ENCODE results near the gene PTPRN2. TPM values are rescaled to one million over a fixed set of nuclear protein-coding genes. Genes with fewer than 3 reads are reported as not detected.

Gene PTPRN2
- total and polyA plus RNA-seq, 2 donors (not counting 1 experiment from before 2014, with no cell fraction given) = 0.54 to 1.2 TPM

DNA sequence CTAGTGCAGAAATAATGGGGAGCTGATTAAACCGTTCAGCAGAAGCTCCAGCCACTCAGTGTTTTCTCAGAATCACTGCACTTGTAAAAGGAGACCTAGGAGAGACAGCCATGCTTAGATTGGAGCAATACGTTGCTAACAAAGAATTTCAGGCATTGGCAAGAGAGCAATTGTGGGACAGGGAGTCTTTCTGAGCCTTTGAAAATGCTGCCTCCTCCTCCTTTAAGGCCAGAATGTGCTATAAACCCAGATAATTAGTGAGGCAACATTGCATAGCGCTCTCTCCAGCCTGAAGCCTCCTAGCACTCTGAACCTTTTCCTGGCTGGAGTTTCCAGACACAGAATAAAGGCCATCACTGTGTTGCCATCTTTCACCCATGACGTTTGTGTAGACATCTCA, 18.5 kb upstream of the PTPRN2 start:
- no peak overlapping the region for H2AFZ ChIP-seq (ENCODE audit: low read length)
- H3K36me3 ChIP-seq (ENCODE audit: control insufficient read depth, insufficient read depth, low read length) = no peaks in the 10 kb centered on the region
- no peaks in the 10 kb centered on the region for H4K20me1 ChIP-seq (ENCODE audit: control insufficient read depth, extremely low read depth, insufficient read depth, low read length)
- peak in 1 of 2 donors; percentile 48 for DNase-seq (ENCODE audit: low read depth in 2 of 2)
- no peak overlapping the region for H3K9ac ChIP-seq (ENCODE audit: insufficient read depth, low read length)
- no peak for TF ChIP-seq EZH2 (IDR thresholded peaks at IDR 0.05; ENCODE audit: low read length, missing control alignments)
- TF ChIP-seq CTCF (conservative IDR thresholded peaks at IDR 0.05 in 1 of 2, IDR thresholded peaks at IDR 0.05 in 1 of 2; ENCODE audit: low read depth in 1 of 2, low read length in 2 of 2) = no peak
- no peaks in the 10 kb centered on the region for H3K9me3 ChIP-seq (ENCODE audit: control insufficient read depth, insufficient read depth, low read depth, low read length)
- no peak overlapping the region for H3K27ac ChIP-seq (ENCODE audit: insufficient read depth, low read length)
- no peak overlapping the region for H3K4me3 ChIP-seq (replicated peaks in 1 of 4; ENCODE audit: control extremely low read depth in 1 of 4, insufficient read depth in 1 of 4, low read depth in 3 of 4, low read length in 4 of 4)
- no peak overlapping the region for H3K4me2 ChIP-seq (ENCODE audit: extremely low read depth, insufficient read depth, low read length)
- no peaks in the 10 kb centered on the region for H3K4me1 ChIP-seq (ENCODE audit: control insufficient read depth, extremely low read depth, insufficient read depth, low read length)
- H3K79me2 ChIP-seq (ENCODE audit: control insufficient read depth, insufficient read depth, low read length) = no peaks in the 10 kb centered on the region
- no peaks in the 10 kb centered on the region for H3K27me3 ChIP-seq (ENCODE audit: control insufficient read depth, insufficient read depth, low read length)

DNA sequence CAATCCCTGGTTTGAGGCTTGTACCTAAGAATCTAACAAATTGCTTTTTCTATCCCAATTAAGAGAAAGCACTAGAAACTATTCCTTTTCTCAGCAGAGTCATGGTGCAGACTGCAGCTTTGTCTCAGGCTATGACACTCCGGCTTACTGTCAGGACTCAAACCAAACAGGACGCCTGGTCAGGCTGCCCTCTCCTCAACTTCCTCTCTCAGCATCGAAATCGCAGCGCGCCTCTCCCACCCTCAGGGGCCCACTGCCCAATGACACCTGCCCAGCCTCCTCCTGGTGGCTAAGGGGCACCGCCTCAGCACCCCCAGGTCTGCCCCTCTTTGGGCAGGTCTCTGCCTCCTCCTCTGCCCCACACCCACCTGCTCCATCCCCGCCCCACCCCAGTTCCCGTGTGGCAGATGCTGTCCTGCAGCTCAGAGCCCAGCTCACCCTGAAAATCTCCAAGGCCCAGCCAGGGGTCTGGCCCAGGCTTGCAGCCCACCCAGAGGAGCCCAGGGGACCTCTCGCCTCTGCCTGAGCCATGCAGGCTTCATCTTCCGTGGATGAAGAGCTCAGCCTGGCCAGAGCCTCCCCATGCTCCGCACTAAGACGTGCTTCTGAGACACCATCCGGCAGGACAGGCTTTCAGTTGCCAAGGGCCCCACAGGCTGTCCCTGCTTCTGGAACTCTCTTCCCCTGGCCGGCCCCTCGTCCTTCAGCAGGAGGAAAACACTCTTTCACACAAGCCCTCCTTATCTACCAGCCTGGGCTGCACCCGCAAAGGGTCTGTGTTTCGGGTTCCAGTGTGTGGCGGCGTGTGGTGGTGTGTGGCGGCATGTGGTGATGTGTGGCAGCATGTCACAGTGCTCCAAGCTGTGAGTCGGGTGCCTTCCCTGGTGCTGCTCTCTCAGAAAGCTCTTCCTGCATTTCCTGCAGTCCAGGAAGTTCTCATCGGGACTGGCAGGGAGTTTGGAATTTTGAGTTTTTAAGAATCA, 16.4 kb upstream of the PTPRN2 start:
- no peak overlapping the region for H2AFZ ChIP-seq (ENCODE audit: low read length)
- DNase-seq (ENCODE audit: low read depth in 2 of 2) = no peak
- H3K4me1 ChIP-seq (ENCODE audit: control insufficient read depth, extremely low read depth, insufficient read depth, low read length) = no peaks in the 10 kb centered on the region
- no peaks in the 10 kb centered on the region for H3K79me2 ChIP-seq (ENCODE audit: control insufficient read depth, insufficient read depth, low read length)
- no peak overlapping the region for H3K4me3 ChIP-seq (replicated peaks in 1 of 4; ENCODE audit: control extremely low read depth in 1 of 4, insufficient read depth in 1 of 4, low read depth in 3 of 4, low read length in 4 of 4)
- no peaks in the 10 kb centered on the region for H4K20me1 ChIP-seq (ENCODE audit: control insufficient read depth, extremely low read depth, insufficient read depth, low read length)
- H3K9me3 ChIP-seq (ENCODE audit: control insufficient read depth, insufficient read depth, low read depth, low read length) = no peaks in the 10 kb centered on the region
- TF ChIP-seq CTCF (conservative IDR thresholded peaks at IDR 0.05 in 1 of 2, IDR thresholded peaks at IDR 0.05 in 1 of 2; ENCODE audit: low read depth in 1 of 2, low read length in 2 of 2) (no peak), EZH2 (IDR thresholded peaks at IDR 0.05; ENCODE audit: low read length, missing control alignments) (no peak)
- H3K27ac ChIP-seq (ENCODE audit: insufficient read depth, low read length) = no peak overlapping the region
- H3K27me3 ChIP-seq (ENCODE audit: control insufficient read depth, insufficient read depth, low read length) = no peaks in the 10 kb centered on the region
- H3K9ac ChIP-seq (ENCODE audit: insufficient read depth, low read length) = no peak overlapping the region
- H3K4me2 ChIP-seq (ENCODE audit: extremely low read depth, insufficient read depth, low read length) = no peak overlapping the region
- H3K36me3 ChIP-seq (ENCODE audit: control insufficient read depth, insufficient read depth, low read length) = no peaks in the 10 kb centered on the region

GRCh38 chr7:158602905-158603772, 15.5 kb upstream of the PTPRN2 start:
- Histone ChIP-seq H3K36me3 (ENCODE audit: control insufficient read depth, insufficient read depth, low read length) (no peaks in the 10 kb centered on the region), H3K79me2 (ENCODE audit: control insufficient read depth, insufficient read depth, low read length) (no peaks in the 10 kb centered on the region), H3K4me3 (replicated peaks in 1 of 4; ENCODE audit: control extremely low read depth in 1 of 4, insufficient read depth in 1 of 4, low read depth in 3 of 4, low read length in 4 of 4) (no peak overlapping the region), H3K27me3 (ENCODE audit: control insufficient read depth, insufficient read depth, low read length) (no peaks in the 10 kb centered on the region), H3K9ac (ENCODE audit: insufficient read depth, low read length) (no peak overlapping the region), H4K20me1 (ENCODE audit: control insufficient read depth, extremely low read depth, insufficient read depth, low read length) (no peaks in the 10 kb centered on the region), H2AFZ (ENCODE audit: low read length) (no peak overlapping the region), H3K4me1 (ENCODE audit: control insufficient read depth, extremely low read depth, insufficient read depth, low read length) (no peaks in the 10 kb centered on the region), H3K9me3 (ENCODE audit: control insufficient read depth, insufficient read depth, low read depth, low read length) (no peaks in the 10 kb centered on the region), H3K27ac (ENCODE audit: insufficient read depth, low read length) (no peak overlapping the region), H3K4me2 (ENCODE audit: extremely low read depth, insufficient read depth, low read length) (no peak overlapping the region)
- DNase-seq (ENCODE audit: low read depth in 2 of 2) = peak; percentile 17 to 60
- TF ChIP-seq EZH2 (IDR thresholded peaks at IDR 0.05; ENCODE audit: low read length, missing control alignments) = no peak
- no peak for TF ChIP-seq CTCF (conservative IDR thresholded peaks at IDR 0.05 in 1 of 2, IDR thresholded peaks at IDR 0.05 in 1 of 2; ENCODE audit: low read depth in 1 of 2, low read length in 2 of 2)

Measured in fibroblast of lung (primary cell).